WTC11 (cell line): Measurements from ENCODE around the gene TMTC1. TPM values are rescaled to one million over a fixed set of nuclear protein-coding genes. Genes with fewer than 3 reads are reported as not detected.
A peak's percentile ranks its signal among the peaks of the same experiment; 100 is the strongest.

Experiments used
- ATAC-seq: fragments of 200-7000 bp; cut with Tn5 transposase; 2 replicates; pipeline ENCODE4 v1.10.0; 2021; ENCODE audit warnings: mild to moderate bottlenecking, moderate library complexity
- CTCF ChIA-PET: fragments of 300-600 bp; sonication (Branson Sonifier 250); formaldehyde crosslinking; loops from one replicate; lab custom pipeline; 2021; ENCODE audit warnings: antibody characterized with exemption; lab: Charles Lee
- POLR2A ChIA-PET: fragments of 350-600 bp; sonication (Branson Sonifier 250); formaldehyde crosslinking; loops from one replicate; lab custom pipeline; 2021; ENCODE audit warnings: antibody characterized with exemption; lab: Charles Lee
- DNase-seq: peaks from one replicate; pipeline ENCODE4 v3.0.0; 2021; ENCODE audit warnings: low spot score
- H3K27ac Mint-ChIP-seq: 2 replicates; pipeline ENCODE4 v1.8.0; 2021; ENCODE audit warnings: mixed read lengths
- H3K27me3 Mint-ChIP-seq: 2 replicates; pipeline ENCODE4 v1.8.0; 2021; ENCODE audit warnings: low read depth, mild to moderate bottlenecking, moderate library complexity, mixed read lengths
- H3K36me3 Mint-ChIP-seq: 2 replicates; pipeline ENCODE4 v1.8.0; 2021; ENCODE audit warnings: mixed read lengths
- H3K4me1 Mint-ChIP-seq: 2 replicates; pipeline ENCODE4 v1.8.0; 2022; ENCODE audit warnings: mixed read lengths
- H3K4me3 Mint-ChIP-seq: 2 replicates; pipeline ENCODE4 v1.8.0; 2021; ENCODE audit warnings: mild to moderate bottlenecking, moderate library complexity, mixed read lengths
- H3K9me3 Mint-ChIP-seq: 2 replicates; pipeline ENCODE4 v1.8.0; 2021; ENCODE audit warnings: mixed read lengths
- ATF3 ChIP-seq: sonication (generic); formaldehyde crosslinking; conservative IDR thresholded peaks from 2 replicates; pipeline ENCODE4 v1.8.1; 2022; ENCODE audit warnings: mild to moderate bottlenecking, missing genetic modification reagents
- E2F4 ChIP-seq: sonication (generic); formaldehyde crosslinking; IDR thresholded peaks from 2 replicates; pipeline ENCODE4 v1.8.1; 2022; ENCODE audit warnings: low read depth, mild to moderate bottlenecking, moderate library complexity, missing genetic modification reagents, borderline replicate concordance
- E2F5 ChIP-seq: sonication (generic); formaldehyde crosslinking; IDR thresholded peaks from 2 replicates; pipeline ENCODE4 v1.8.1; 2022; ENCODE audit warnings: mild to moderate bottlenecking, moderate library complexity, missing genetic modification reagents
- ETV6 ChIP-seq: sonication (generic); formaldehyde crosslinking; IDR thresholded peaks from 2 replicates; pipeline ENCODE4 v1.8.1; 2022; ENCODE audit warnings: mild to moderate bottlenecking, missing genetic modification reagents
- FOXP4 ChIP-seq: sonication (generic); formaldehyde crosslinking; IDR thresholded peaks from 2 replicates; pipeline ENCODE4 v1.8.0; 2022; ENCODE audit warnings: mild to moderate bottlenecking, missing genetic modification reagents
- HMGA2 ChIP-seq: fragments of 250-450 bp; sonication (Bioruptor Pico); IDR thresholded peaks from 2 replicates; pipeline ENCODE4 v1.4.0; 2021; ENCODE audit warnings: mild to moderate bottlenecking, moderate library complexity
- IRF2 ChIP-seq: sonication (generic); formaldehyde crosslinking; IDR thresholded peaks from 2 replicates; pipeline ENCODE4 v1.8.0; 2022; ENCODE audit warnings: low read depth, missing genetic modification reagents, borderline replicate concordance
- JAZF1 ChIP-seq: fragments of 250-450 bp; sonication (Bioruptor Pico); IDR thresholded peaks from 2 replicates; pipeline ENCODE4 v1.9.0; 2021; ENCODE audit warnings: moderate library complexity, mild to moderate bottlenecking, inconsistent platforms
- JUN ChIP-seq: sonication (generic); formaldehyde crosslinking; IDR thresholded peaks from 2 replicates; pipeline ENCODE4 v1.8.0; 2023; ENCODE audit warnings: mild to moderate bottlenecking, missing genetic modification reagents
- NR1H2 ChIP-seq: sonication (generic); formaldehyde crosslinking; IDR thresholded peaks from 2 replicates; pipeline ENCODE4 v1.9.0; 2021; ENCODE audit warnings: mild to moderate bottlenecking, moderate library complexity, missing genetic modification reagents
- NR3C1 ChIP-seq: sonication (generic); formaldehyde crosslinking; conservative IDR thresholded peaks from 2 replicates; pipeline ENCODE4 v1.8.1; 2023; ENCODE audit warnings: low read depth, mild to moderate bottlenecking, missing genetic modification reagents
- PREB ChIP-seq: sonication (generic); formaldehyde crosslinking; IDR thresholded peaks from 2 replicates; pipeline ENCODE4 v1.8.1; 2022; ENCODE audit warnings: mild to moderate bottlenecking, missing genetic modification reagents, moderate library complexity, borderline replicate concordance
- SMAD3 ChIP-seq: sonication (generic); formaldehyde crosslinking; IDR thresholded peaks from 2 replicates; pipeline ENCODE4 v1.8.0; 2022; ENCODE audit warnings: missing genetic modification reagents, mild to moderate bottlenecking, borderline replicate concordance
- TCF7 ChIP-seq: sonication (generic); formaldehyde crosslinking; IDR thresholded peaks from 2 replicates; pipeline ENCODE4 v1.8.0; 2022; ENCODE audit warnings: mild to moderate bottlenecking, low read depth, missing genetic modification reagents, moderate library complexity
- ZBTB21 ChIP-seq: sonication (generic); formaldehyde crosslinking; IDR thresholded peaks from 2 replicates; pipeline ENCODE4 v1.8.1; 2023; ENCODE audit warnings: mild to moderate bottlenecking, missing genetic modification reagents, borderline replicate concordance
- ZNF281 ChIP-seq: sonication (generic); formaldehyde crosslinking; IDR thresholded peaks from 2 replicates; pipeline ENCODE4 v1.8.0; 2023; ENCODE audit warnings: mild to moderate bottlenecking, missing genetic modification reagents
- ZNF396 ChIP-seq: fragments of 250-450 bp; sonication (Bioruptor Pico); IDR thresholded peaks from 2 replicates; pipeline ENCODE4 v1.8.0; 2021; ENCODE audit warnings: mild to moderate bottlenecking, moderate library complexity, borderline replicate concordance
- ZNF425 ChIP-seq: fragments of 250-450 bp; sonication (Bioruptor Pico); conservative IDR thresholded peaks from 2 replicates; pipeline ENCODE4 v1.9.0; 2021; ENCODE audit warnings: mild to moderate bottlenecking
- total RNA-seq: library from RNA; stranded (reverse); gene quantifications from 3 replicates; pipeline ENCODE4 v1.2.3, GENCODE V29; 2021

Gene TMTC1
- total RNA-seq, 1 experiment from 2014 or later: 17.3 TPM

- ChIA-PET POLR2A (no interaction called here), CTCF (no interaction called here)
- Mint-ChIP-seq H3K27me3 (no peaks in the 10 kb centered on the region), H3K36me3 (no peaks in the 10 kb centered on the region), H3K9me3 (no peaks in the 10 kb centered on the region), H3K4me1 (0 out of 2 replicates have a peak, but pooled peaks cover 4% of the 10 kb centered on the region), H3K27ac (no peak overlapping the region), H3K4me3 (no peak overlapping the region)
- DNase-seq (no peak), ATAC-seq (peak; percentile 75)
- TF ChIP-seq JUN (CRISPR knock-in tag) (no peak), IRF2 (no peak), FOXP4 (CRISPR knock-in tag) (no peak), HMGA2 (no peak), SMAD3 (CRISPR knock-in tag) (no peak), ZNF425 (no peak), ATF3 (CRISPR knock-in tag) (no peak), ZNF281 (CRISPR knock-in tag) (no peak), ETV6 (no peak)
These were observed 248.8 kb downstream of the TMTC1 start for GRCh38 chr12:29534935-29535334.

GRCh38 chr12:29533815-29534489, 249.8 kb downstream of the TMTC1 start:
- Mint-ChIP-seq H3K9me3 (no peaks in the 10 kb centered on the region), H3K27me3 (no peaks in the 10 kb centered on the region), H3K4me1 (0 out of 2 replicates have a peak, but pooled peaks cover 4% of the 10 kb centered on the region), H3K36me3 (no peaks in the 10 kb centered on the region), H3K27ac (no peak overlapping the region), H3K4me3 (no peak overlapping the region)
- ChIA-PET CTCF (no interaction called here), POLR2A (interaction anchor here (0.6 kb wide), 1 partner anchor 426 kb away, joined by 5 read pairs; no protein-coding TSS in a partner anchor)
- no peak for DNase-seq
- no peak for ATAC-seq
- no peak for TF ChIP-seq ZNF396 (CRISPR knock-in tag)
- no peak for TF ChIP-seq PREB (CRISPR knock-in tag)
- TF ChIP-seq SMAD3 (CRISPR knock-in tag): no peak
- no peak for TF ChIP-seq E2F4 (CRISPR knock-in tag)
- no peak for TF ChIP-seq ATF3 (CRISPR knock-in tag)
- no peak for TF ChIP-seq ZNF425
- TF ChIP-seq ETV6: no peak
- TF ChIP-seq JAZF1 (CRISPR knock-in tag): no peak
- no peak for TF ChIP-seq TCF7 (CRISPR knock-in tag)
- TF ChIP-seq NR1H2: no peak
- TF ChIP-seq NR3C1 (CRISPR knock-in tag): no peak
- TF ChIP-seq ZBTB21 (CRISPR knock-in tag): no peak
- TF ChIP-seq E2F5 (CRISPR knock-in tag): no peak
